Tibial nerve (tissue), 4 donors: ENCODE data around the gene OR5K2. TPM values are rescaled to one million over a fixed set of nuclear protein-coding genes. Genes with fewer than 3 reads are reported as not detected.

Source experiments
- DNase-seq, 2 donors: peaks; one replicate each; pipeline ENCODE4 v3.0.0-alpha.2; 2019; ENCODE audit warnings: low spot score in 2 of 2
- H3K27ac ChIP-seq, 4 donors: fragments of 200-600 bp; sonication (generic) in 3 of 4; one replicate each; pipeline ENCODE4 v1.5.1; 2017 to 2019; ENCODE audit warnings: mild to moderate bottlenecking in 1 of 4
- H3K27me3 ChIP-seq, 2 donors: fragments of 200-600 bp; sonication (generic) in 1 of 2; one replicate each; pipeline versions ENCODE4 v1.5.1 to v1.6.0; 2017 to 2019
- H3K36me3 ChIP-seq, 3 donors: fragments of 200-600 bp; sonication (generic); one replicate each; pipeline ENCODE4 v1.5.1; 2018 to 2019
- H3K4me1 ChIP-seq, 4 donors: fragments of 200-600 bp; sonication (generic) in 3 of 4; one replicate each; pipeline ENCODE4 v1.5.1; 2017 to 2019
- H3K4me3 ChIP-seq, 4 donors: fragments of 200-600 bp; sonication (generic) in 3 of 4; one replicate each; pipeline ENCODE4 v1.5.1; 2017 to 2019; ENCODE audit warnings: mild to moderate bottlenecking in 1 of 4, moderate library complexity in 1 of 4
- H3K9me3 ChIP-seq, 4 donors: fragments of 200-600 bp; sonication (generic) in 3 of 4; one replicate each; pipeline ENCODE4 v1.5.1; 2017 to 2019
- CTCF ChIP-seq, 5 experiments: fragments of 200-600 bp in 3 of 5; fragments of 450-650 bp in 2 of 5; sonication (generic) in 3 of 5; IDR thresholded peaks; one replicate each; pipeline ENCODE4 v1.5.1; 2016 to 2019; ENCODE audit warnings: antibody characterized with exemption in 5 of 5, mild to moderate bottlenecking in 3 of 5, moderate library complexity in 2 of 5
- EP300 ChIP-seq, 2 donors: sonication (generic); formaldehyde crosslinking; IDR thresholded peaks; one replicate each; pipeline ENCODE4 v1.6.1; 2017; ENCODE audit warnings: antibody characterized with exemption in 2 of 2, mild to moderate bottlenecking in 1 of 2
- POLR2A ChIP-seq, 2 donors: fragments of 450-650 bp; IDR thresholded peaks; one replicate each; pipeline ENCODE4 v1.6.1; 2017; ENCODE audit warnings: antibody characterized with exemption in 2 of 2, mild to moderate bottlenecking in 2 of 2, moderate library complexity in 2 of 2
- WGBS, 2 donors: methylation state at CpG; one replicate each; pipeline ENCODE4 v1.1.5; 2018; 5-methylcytosine and 5-hydroxymethylcytosine counted together
- total RNA-seq, 4 donors: library from RNA; depleted of rRNA; stranded (reverse); fragments of >200 nt; gene quantifications; one replicate each; pipeline ENCODE4 v1.1.0, GENCODE V29; 2016

The OR5K2 gene
- total RNA-seq, 4 donors from 2014 or later: not detected

GRCh38 chr3:98512576-98512975 is 15.1 kb downstream of the OR5K2 start:
- no peak overlapping the region for H3K4me3 ChIP-seq

GRCh38 chr3:98513091-98513511 is 15.6 kb downstream of the OR5K2 start:
- Histone ChIP-seq H3K4me3 (no peak overlapping the region), H3K27me3 (no peaks in the 10 kb centered on the region), H3K27ac (no peak overlapping the region), H3K9me3 (no peaks in the 10 kb centered on the region), H3K36me3 (peaks cover 0 to 87% (median 0%) of the 10 kb centered on the region in 3 donors), H3K4me1 (peaks cover 0 to under 1% (median 0%) of the 10 kb centered on the region in 4 donors)
- no peak for DNase-seq
- 76 to 81% methylated on average over 4 of the region's 4 CpGs for WGBS, 2 donors
- TF ChIP-seq POLR2A (IDR thresholded peaks at IDR 0.05) (no peak), CTCF (IDR thresholded peaks at IDR 0.05) (no peak), EP300 (IDR thresholded peaks at IDR 0.05) (no peak)

More at GRCh38 chr3:98512576-98512975, 15.1 kb downstream of the OR5K2 start:
- H3K4me1 ChIP-seq: no peaks in the 10 kb centered on the region
- no peaks in the 10 kb centered on the region for H3K9me3 ChIP-seq
- no peaks in the 10 kb centered on the region for H3K27me3 ChIP-seq
- TF ChIP-seq EP300 (IDR thresholded peaks at IDR 0.05): no peak
- DNase-seq: no peak
- H3K27ac ChIP-seq: no peak overlapping the region
- H3K36me3 ChIP-seq: peaks cover 0 to 83% (median 0%) of the 10 kb centered on the region in 3 donors
- 92 to 95% methylated on average over 4 of the region's 4 CpGs for WGBS, 2 donors

DNA sequence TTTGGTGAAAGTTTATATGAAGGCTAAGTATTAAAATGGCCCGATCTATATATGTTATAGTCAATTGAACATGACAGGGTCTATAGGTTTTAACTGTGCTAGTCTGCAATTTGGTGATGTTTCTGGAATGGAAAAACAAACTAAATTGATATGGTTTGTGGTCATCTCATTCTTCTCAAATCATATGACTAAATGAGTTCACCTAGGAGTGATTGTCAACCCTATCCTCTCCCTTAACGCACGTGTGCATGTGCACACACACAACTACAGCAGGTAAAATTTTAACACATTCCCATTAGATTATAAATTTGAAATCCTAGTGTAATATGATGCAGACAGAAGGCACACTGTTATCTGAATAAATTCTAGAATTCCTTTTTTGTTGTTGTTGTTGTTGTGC is 16.3 kb downstream of the OR5K2 start:
- Histone ChIP-seq H3K9me3 (no peaks in the 10 kb centered on the region), H3K36me3 (peaks cover 0 to 84% (median 0%) of the 10 kb centered on the region in 3 donors), H3K27ac (no peak overlapping the region), H3K27me3 (no peaks in the 10 kb centered on the region), H3K4me3 (no peak overlapping the region), H3K4me1 (peaks cover 0 to 6% (median 0%) of the 10 kb centered on the region in 4 donors)
- no peak for TF ChIP-seq EP300 (IDR thresholded peaks at IDR 0.05)
- TF ChIP-seq CTCF (IDR thresholded peaks at IDR 0.05): no peak
- TF ChIP-seq POLR2A (IDR thresholded peaks at IDR 0.05): no peak
- DNase-seq: no peak
- 96 to 98% methylated on average over 3 of the region's 3 CpGs for WGBS, 2 donors

GRCh38 chr3:98514948-98515347 is 17.5 kb downstream of the OR5K2 start:
- 91 to 93% methylated on average over 1 of the region's 1 CpG for WGBS, 2 donors
- no peak for DNase-seq
- Histone ChIP-seq H3K9me3 (no peaks in the 10 kb centered on the region), H3K27ac (no peak overlapping the region), H3K36me3 (peaks cover 0 to 85% (median 0%) of the 10 kb centered on the region in 3 donors), H3K4me3 (no peak overlapping the region), H3K27me3 (no peaks in the 10 kb centered on the region), H3K4me1 (peaks cover 0 to 18% (median 0%) of the 10 kb centered on the region in 4 donors)
- TF ChIP-seq CTCF (IDR thresholded peaks at IDR 0.05) (no peak), EP300 (IDR thresholded peaks at IDR 0.05) (no peak), POLR2A (IDR thresholded peaks at IDR 0.05) (no peak)

GRCh38 chr3:98518816-98519215 is 21.3 kb downstream of the OR5K2 start:
- TF ChIP-seq POLR2A (IDR thresholded peaks at IDR 0.05) (no peak), EP300 (IDR thresholded peaks at IDR 0.05) (no peak), CTCF (IDR thresholded peaks at IDR 0.05) (no peak)
- WGBS, 2 donors: 80 to 86% methylated on average over 2 of the region's 2 CpGs

GRCh38 chr3:98519351-98519750 is 21.9 kb downstream of the OR5K2 start:
- Histone ChIP-seq H3K4me1 (peaks cover 0 to 43% (median 7%) of the 10 kb centered on the region in 4 donors), H3K4me3 (no peak overlapping the region), H3K9me3 (no peaks in the 10 kb centered on the region), H3K27me3 (no peaks in the 10 kb centered on the region), H3K27ac (no peak overlapping the region), H3K36me3 (peaks cover 0 to 48% (median 0%) of the 10 kb centered on the region in 3 donors)
- WGBS, 2 donors: 96 to 97% methylated on average over 1 of the region's 1 CpG
- DNase-seq: no peak
- TF ChIP-seq EP300 (IDR thresholded peaks at IDR 0.05) (no peak), POLR2A (IDR thresholded peaks at IDR 0.05) (no peak), CTCF (IDR thresholded peaks at IDR 0.05) (no peak)

More at GRCh38 chr3:98518816-98519215, 21.3 kb downstream of the OR5K2 start:
- no peak overlapping the region for H3K27ac ChIP-seq
- H3K4me3 ChIP-seq: no peak overlapping the region
- DNase-seq: no peak
- peaks cover 0 to 43% (median 7%) of the 10 kb centered on the region in 4 donors for H3K4me1 ChIP-seq
- H3K36me3 ChIP-seq: peaks cover 0 to 48% (median 0%) of the 10 kb centered on the region in 3 donors
- no peaks in the 10 kb centered on the region for H3K9me3 ChIP-seq
- no peaks in the 10 kb centered on the region for H3K27me3 ChIP-seq
